SKM-1 treated with dmso at 0.1 percent for 144 hours (cell line): Measurements from ENCODE around the gene MKNK2.
"Not testable (repeated sequence)": the region's sequence is repeated elsewhere in the genome, so short reads cannot be mapped to it uniquely, and the experiment has no call there.

Source experiments
- DNase-seq: peaks from one replicate; lab custom pipeline; 2025; ENCODE audit not compliant: unreplicated experiment; lab: John Stamatoyannopoulos, UW

The MKNK2 gene

DNA sequence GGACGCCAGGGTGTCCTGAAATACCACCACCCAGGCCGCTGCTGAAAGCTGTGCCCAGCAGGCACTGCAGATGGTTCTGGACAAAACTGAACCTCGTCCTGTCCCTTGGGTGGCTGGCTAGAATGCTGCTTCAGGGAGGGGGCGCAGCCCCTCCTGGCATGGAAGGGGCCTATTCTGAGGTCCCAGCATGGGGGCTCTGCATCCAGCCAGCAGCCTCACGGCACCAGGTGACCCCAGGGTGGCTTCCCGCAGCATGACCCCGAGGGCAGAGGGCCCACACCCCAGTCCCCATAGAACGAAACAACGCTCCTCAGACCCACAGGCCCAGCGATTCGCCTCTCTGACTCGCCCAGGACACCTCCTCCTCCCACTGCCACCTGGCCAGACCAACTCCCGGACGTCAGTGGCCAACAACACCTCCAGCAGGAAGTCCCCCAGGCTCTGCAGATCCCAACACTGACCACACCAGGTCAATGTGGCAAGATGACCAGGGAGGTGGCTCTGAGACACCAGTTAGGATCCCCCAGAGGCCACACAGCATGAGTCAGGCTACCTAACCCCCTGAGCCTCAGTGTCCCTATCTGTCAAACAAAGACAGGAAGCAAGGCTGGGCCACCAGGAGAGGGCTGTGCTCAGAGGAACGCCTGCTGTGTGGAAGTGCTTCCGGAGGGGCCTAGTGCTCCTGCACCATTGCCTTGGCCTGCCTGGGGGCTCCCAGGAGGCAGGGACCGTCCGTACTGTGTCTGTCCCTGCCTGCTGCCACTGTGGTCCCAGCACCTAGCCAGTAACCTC lies 6.1 kb downstream of the MKNK2 start:
- no peak for DNase-seq

DNA sequence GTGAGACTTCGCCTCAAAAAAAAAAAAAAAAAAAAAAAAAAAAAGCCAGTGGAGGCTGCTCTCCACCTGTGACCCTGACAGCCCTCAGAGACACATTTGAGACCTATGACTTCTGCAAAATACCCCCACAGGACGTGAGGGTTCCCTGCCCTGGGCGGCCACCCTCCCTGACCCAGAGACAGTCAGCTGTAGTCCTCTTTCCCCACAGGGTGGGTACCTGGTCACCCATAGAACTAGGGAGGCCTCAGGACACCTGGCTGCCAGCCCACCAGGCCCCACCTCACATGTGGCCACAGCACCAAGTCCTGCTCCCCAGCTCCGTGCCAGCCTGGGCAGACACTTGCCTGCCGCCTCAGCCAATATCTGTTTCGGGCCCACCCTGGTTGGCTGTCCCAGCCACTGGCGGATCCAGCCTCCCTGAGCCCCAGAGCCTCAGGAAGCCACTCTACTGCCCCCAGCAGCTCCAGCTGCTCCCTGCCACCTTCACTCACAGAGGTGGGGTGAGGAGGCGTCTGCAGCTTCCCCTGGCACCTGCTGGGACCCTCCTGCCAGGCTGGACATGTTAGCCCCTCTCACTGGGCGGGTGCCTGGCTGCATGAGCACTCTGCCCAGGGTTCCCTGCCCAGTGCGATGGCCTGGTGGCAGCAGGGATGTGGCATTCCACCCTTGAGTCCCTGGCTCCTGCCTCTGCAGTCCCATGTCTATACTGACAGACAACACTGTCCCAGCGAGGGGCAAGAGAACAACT lies 6.9 kb downstream of the MKNK2 start:
- no peak for DNase-seq

DNA sequence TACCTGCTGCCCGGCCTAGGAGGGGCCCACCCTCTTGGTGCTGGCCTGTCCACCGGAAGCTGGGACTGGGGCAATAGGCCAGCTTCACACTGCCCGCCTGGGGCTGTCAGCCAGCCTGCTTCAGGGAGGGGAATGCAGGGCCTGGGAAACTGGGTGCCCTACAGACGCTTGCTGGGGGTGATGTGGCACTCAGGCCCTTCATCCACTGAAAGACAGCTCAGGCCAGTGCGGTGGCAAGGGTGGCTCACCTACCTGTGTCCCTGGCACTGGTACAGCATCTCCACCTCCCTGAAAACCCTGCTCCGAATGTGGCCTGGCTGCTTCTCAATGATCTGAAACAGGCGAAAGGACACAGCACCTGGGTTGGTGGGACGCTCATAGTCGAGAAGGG lies 7.8 kb downstream of the MKNK2 start:
- no peak for DNase-seq

DNA sequence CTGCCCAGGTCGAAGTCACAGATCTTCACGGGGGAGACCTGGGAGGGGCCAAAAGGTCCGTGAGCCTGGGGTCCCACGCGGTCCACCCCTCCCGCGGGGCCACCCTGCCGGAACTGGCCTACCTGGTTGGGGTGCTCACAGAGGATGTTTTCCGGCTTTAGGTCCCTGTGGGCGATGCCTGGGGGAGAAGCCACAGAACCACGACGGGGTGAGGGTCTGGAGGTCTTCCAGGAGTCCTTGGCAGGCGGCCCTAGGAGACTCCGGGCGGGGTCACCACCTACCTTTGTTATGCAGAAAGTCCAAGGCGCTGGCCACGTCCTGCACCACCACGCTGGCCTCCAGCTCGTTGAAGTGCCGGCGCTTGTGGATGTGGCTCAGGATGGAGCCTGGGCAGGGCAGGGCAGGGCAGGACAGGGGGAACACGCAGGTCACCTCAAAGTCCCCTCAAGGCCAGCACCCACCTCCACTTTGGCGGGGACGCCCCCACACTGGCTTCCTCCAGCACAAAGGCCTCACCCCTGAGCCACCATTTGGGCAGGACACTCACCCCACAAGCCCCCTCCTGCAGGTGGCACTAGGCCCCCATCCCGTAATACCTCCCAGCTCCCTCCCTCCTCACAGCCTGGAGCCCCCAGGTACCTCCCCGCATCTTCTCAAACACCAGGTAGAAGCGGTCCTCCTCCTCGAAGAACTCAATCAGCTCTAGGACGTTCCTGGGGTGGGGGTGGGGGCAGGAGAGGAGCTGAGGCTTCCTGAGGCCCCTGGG lies 8.4 kb downstream of the MKNK2 start:
- no peak for DNase-seq

DNA sequence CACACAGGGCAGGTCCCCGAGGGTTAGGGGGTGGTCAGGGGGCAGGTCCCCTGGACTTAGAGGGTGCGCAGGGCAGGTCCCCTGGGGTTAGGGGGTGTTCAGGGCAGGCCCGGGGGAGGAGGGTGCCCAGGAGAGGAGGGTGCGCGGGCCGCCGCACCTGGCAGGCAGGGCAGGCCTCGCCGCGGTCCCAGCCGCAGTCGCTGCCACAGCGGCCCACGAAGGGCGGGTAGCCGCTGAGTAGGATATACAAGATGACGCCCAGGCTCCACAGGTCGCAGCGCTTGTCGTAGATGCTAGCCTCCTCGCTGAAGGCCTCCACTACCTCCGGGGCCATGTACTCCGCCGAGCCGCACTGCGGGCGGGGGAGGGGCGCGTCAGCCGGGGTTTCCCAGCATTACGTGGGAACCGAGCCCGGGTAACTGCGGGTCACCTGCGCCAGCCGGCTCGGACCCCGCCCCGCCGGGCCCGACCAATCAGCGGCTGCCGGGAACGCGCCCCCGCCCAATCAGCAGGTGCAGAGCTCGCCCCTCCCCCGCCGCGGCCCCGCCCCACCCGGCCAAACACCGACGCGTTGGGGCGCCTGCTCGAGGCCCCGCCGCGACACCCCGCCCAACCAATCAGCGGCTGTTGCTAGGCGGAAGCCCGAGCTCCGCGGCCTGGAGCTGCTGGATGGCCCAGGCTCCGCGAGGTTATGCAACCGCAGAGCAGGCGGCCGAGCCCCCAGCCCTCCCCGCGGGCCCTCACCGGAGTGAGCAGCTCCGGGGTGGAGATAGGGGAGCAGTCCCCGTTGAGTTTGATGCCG lies 9.2 kb downstream of the MKNK2 start:
- DNase-seq = no peak

DNA sequence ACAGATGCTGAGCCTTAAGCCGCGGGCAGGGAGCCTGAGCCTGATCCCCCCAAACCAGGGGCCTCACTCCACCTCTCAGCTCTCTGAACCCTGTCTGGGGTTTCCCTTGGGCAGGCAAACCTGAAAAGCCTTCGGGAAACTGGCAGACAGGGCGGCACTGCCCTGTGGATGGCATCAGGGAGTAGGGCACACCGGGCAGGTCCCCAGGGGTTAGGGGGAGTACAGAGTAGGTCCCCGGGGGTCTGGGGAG lies 9.7 kb downstream of the MKNK2 start:
- DNase-seq = no peak

DNA sequence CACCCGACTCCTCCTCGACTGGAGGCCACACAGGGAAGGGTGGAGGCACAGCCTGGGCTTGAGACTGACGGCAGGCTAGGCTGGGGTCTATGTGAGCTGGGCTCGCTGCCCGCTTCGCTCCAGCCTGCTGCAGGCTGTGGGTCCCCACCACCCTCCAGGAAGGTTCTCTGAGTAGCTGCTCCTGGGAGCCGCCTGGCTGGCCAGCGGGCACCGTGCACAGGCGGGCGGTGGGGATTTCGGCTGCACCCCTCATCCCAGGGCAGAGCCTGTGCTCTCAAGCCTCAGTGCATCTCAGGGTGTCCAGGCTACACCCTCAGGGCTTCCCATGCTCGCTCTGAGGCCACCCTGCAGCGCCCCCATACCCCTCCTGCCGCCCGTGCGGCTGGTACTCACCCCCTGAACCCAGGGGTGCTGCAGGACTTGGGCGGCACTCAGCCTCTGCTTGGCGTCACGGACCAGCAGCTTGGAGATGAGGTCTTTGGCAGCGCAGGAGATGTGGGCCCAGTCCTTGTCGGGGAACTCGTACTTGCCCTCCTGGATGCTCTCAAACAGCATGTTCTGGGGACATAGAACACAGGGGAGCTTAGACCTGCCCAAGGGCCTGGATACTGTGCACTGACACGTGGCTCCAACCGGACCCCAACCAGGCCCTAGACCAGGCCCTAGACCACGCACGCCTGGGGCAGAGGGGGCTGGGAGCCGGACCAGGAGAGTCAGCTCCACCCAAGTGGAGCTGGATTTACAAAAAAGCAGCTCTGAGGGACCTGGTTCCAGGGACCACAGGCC lies 10.2 kb downstream of the MKNK2 start:
- DNase-seq = no peak

DNA sequence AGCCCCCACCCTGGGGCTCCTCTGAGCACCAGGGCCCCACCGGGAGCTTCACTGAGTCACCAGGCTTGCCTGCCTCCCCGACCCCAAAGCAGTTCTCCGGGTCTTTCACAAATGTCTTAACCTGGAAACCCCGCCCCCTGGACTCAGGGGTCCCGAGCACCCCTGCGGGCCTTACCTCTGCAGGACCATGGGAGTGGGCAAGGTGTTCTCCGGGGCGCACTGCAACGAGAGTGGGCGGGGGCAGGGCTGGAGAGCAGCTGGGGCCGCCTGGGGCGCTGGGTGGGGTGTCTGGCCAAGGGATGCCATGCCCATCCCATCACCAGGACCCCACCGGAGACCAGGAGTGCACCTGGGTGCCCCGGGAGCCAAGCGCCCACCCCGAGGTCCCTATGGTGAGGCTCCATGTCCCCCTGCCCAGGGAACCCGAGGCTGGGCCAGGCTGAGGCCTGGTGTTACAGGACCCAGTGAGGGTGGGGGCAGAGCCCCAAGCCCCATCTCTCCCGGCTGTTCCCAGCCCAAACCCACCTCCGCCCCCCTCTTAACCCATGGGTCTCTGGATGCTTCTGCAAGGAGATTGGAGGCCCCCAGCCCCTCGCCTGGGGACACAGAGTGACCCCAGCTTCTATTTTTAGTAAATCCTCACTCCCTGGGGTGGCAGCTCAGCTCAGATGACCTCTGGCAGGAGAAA lies 10.9 kb downstream of the MKNK2 start:
- no peak for DNase-seq

DNA sequence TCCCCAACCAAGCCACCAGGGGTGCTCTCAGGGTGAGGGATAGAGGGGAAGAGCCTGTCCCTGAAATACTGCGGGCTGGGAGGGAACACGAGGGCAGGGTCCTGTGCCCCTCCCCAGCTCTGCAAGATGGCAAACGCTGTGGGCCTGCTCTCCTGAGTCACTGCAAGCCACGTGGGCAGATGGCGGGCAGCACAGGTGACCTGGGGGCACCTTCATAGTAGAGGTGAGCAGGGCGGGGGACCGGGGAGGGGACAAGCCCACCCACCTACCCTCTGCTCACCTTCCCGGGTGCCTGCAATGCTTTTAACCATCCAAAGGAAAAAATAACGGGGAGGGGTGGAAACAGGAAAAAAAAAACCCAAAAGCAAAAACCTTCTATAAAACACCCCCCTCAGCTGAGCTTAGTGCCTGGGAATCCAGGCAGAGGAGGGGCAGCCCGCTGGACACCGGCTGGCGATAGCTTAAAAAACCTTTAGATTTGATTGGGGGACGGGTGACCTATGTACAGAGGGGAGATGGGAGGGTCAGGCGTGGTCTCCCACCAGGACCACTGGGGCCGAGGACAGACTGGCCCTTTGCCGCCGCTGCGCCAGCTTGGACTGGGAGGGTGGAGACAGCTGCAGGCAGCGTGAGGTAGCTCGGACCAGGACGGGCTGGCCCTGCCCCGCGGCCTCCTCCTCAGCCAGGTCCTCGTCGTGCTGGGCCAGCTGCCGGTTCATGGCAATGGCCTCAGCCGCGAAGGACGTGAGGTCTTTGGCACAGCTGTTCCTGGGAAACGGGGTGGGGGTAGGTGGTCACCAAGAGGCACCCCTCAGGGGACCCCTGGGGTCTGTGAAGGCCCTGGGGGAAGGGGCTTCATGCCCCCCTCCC lies 11.7 kb downstream of the MKNK2 start:
- DNase-seq = no peak

DNA sequence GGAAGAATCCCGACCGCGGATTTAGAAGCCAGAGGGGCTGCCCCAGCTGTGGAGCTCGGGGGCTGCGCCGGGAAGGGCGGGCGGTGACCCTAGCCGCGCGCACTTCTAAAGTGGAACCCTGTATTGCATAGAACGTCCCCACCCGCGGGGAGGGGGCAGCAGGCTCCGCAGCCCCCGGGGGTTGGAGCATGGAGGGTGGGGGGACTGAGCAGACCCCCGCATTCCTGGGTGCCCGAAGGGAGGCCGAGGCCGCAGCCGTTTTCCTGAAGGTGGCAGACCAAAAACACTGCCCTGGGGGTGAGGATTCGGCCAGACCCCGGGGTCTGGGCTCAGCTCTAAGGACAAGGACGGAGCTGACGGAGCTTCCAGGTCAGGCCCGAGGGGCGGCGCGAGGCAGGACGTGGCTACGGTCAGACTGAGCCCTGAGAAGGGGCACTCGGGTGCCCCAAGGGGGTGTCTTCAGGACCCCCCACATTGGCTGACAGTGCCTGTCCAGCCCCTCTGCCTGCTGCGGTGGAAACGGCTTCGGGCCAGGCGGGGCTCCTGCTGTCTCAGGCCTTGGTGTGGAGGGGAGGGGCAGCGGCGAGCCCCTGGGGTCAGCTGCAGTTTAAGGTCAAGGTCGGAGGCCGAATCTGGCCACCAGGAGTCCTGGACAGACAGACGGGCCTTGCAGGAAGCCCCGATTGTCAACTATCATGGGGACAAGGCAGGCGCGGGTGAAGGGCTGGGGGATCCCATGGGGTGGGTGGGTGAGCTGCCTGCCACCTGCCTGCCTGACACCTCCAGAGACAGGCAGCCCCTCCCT lies 12.6 kb downstream of the MKNK2 start:
- no peak for DNase-seq

DNA sequence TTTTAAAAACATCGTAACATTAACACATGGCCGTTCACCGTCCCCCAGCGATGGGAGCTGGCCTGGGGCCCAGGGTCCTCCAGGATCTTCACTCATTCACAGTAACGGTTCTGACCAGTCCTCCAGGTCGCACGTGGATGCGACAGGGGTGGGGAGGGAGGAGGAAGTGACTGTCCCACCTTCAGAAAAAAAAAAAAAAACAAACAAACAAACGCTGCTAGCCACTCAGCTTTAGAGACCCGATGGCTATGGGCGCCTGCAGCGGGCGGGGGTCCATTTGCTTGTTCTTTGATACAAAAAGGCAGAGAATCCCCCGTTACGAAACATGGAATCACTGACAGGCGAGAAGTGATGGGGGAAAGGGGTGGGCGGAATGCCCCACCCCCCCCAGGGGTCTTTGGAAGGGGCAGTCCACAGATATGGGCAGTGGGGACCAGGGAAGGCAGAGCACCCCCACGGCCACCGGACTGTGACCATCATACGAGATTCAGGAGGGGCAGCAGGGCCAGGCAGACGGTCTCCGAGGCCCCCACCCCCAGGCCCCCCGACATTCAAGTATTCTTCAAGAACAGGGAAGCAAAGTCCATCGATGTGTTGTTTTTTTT lies 13.3 kb downstream of the MKNK2 start:
- no peak for DNase-seq

DNA sequence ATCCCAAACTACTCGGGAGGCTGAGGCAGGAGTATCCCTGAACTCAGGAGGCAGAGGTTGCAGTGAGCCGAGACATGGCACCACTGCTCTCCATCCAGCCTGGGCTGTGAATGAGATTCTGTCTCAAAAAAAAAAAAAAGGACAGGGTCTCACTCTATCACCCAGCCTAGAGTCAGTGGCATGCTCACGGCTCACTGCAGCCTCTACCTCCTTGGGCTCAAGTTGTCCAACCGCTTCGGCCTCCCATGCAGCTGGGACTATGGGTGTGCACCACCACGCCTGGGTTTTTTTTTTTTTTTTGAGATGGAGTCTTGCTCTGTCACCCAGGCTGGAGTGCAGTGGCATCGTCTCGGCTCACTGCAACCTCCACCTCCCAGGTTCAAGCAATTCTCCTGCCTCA lies 14.6 kb downstream of the MKNK2 start:
- DNase-seq = no peak

DNA sequence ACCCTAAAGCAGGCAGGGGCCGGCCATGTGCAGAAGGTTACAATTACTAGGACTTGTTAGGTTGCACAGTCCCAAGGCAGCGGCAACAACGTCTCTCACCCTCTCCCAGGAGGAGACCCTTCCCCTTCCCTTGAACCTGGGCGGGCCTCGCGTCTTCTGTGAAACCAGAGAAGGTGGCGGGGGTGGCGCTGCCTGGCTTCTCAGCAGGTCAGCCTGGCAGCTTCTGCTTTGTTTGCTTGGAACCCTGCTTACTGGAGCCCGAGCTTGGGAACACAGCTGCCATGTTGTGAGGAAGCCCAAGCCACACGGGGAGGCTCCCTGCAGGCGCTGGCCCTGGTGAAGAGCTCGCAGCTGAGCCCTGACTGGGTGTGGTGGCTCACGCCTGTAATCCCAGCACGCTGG lies 15.5 kb downstream of the MKNK2 start:
- DNase-seq = no peak

DNA sequence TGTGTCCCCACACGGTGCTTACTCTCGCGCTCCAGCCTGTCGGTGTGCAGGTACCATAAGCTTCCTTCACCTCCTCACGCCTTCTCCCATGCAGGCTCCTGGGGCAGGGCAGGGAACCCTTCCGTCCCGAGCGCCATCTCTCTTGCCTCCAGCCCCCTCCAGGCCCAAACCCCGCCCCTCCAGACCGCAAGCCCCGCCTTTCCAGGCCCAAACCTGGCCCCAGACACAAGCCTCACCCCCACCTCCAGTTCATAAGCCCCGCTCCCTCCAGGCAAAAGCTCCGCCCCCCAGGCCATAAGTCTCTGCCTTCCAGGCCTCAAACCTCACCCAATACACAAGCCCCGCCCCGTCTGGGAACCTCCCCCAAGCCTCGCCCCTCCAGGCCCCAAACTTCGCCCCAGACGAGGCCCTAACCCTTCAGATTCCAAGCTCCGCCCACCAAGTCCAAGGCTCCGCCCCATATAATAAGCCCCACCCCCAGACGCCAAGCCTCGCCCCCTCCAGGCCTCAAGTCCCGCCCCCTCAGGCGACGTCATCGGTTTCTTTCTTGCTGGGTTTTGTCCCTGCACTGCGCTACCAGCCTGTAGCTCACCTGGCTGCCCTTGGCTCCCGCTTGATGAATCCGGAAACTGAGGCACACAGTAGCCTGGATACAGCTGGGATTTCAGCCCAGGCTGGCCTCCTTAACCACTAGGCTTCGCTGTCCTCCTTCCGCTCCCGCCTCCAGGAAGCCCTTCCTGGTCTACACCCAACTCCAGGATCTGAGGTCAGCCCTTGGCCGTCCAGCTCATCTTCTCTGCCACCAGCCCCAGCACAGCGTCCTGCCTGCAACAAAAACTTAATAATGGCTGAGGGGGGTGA lies 16.1 kb downstream of the MKNK2 start:
- no peak for DNase-seq

DNA sequence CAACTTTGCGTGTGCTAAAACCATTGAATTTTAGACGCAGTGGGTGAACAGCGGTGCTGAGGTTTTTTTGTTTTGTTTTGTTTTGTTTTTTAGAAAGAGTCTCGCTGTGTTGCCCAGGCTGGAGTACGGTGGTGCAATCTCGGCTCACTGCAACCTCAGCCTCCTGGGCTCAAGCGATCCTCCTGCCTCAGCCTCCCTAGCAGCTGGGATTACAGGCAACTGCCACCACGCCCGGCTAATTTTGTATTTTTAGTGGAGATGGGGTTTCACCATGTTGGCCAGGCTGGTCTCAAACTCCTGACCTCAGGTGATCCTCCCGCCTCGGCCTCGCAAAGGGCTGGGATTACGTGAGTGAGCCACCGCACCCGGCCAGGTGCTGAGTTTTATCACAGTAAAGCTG lies 16.8 kb downstream of the MKNK2 start:
- DNase-seq = not testable (repeated sequence)

DNA sequence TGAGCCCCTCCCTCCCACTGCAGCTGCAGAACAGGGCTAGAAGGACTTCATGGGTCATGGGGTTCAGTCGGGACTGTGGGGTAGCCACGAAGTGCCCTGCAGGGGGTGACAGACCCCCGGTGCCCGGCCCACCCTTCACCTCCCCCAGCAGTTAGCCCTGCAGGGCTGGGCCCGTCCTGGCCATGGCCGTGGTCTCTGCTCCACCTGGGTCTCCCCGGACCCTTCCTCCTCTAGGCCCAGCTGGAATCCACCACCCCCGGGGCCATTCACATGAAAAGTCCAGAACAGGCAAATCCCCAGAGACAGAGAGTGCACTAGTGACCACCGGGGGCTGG lies 17.3 kb downstream of the MKNK2 start:
- no peak for DNase-seq
